ENCODE measurements around the gene BAZ1A.
A peak's percentile ranks its signal among the peaks of the same experiment; 100 is the strongest.
"Not testable (repeated sequence)": the region's sequence is repeated elsewhere in the genome, so short reads cannot be mapped to it uniquely, and the experiment has no call there.

The BAZ1A gene

GRCh38 chr14:34782031-34782430 is 93.1 kb downstream of the BAZ1A start:
- DNase-seq = no peak

GRCh38 chr14:34781242-34781641 is 93.9 kb downstream of the BAZ1A start:
- no peak for DNase-seq

- no peak for DNase-seq
Measured at GRCh38 chr14:34780646-34781045, 94.5 kb downstream of the BAZ1A start.

- DNase-seq = no peak
Measured at GRCh38 chr14:34778744-34779143, 96.4 kb downstream of the BAZ1A start.

- no peak for DNase-seq
Measured at GRCh38 chr14:34776611-34777010, 98.5 kb downstream of the BAZ1A start.

GRCh38 chr14:34775922-34776321 is 99.2 kb downstream of the BAZ1A start:
- DNase-seq = no peak

GRCh38 chr14:34775342-34775741 is 99.8 kb downstream of the BAZ1A start:
- DNase-seq = no peak

- no peak for DNase-seq
Measured at GRCh38 chr14:34770901-34771300, 104.3 kb downstream of the BAZ1A start.

GRCh38 chr14:34766606-34767005 is 108.6 kb downstream of the BAZ1A start:
- DNase-seq = no peak

- DNase-seq = no peak
Measured at GRCh38 chr14:34766060-34766459, 109.1 kb downstream of the BAZ1A start.

- no peak for DNase-seq
Measured at GRCh38 chr14:34755215-34755614, 119.9 kb downstream of the BAZ1A start.

- DNase-seq = no peak
Measured at GRCh38 chr14:34754687-34755086, 120.5 kb downstream of the BAZ1A start.

- no peak for DNase-seq
Measured at GRCh38 chr14:34750670-34751069, 124.5 kb downstream of the BAZ1A start.

- DNase-seq = no peak
Measured at GRCh38 chr14:34750233-34750632, 124.9 kb downstream of the BAZ1A start.

- no peak for DNase-seq
Measured at GRCh38 chr14:34749408-34749807, 125.8 kb downstream of the BAZ1A start.

GRCh38 chr14:34742270-34743115 is 132.7 kb downstream of the BAZ1A start:
- DNase-seq = no peak

GRCh38 chr14:34741840-34742239 is 133.3 kb downstream of the BAZ1A start:
- DNase-seq = no peak

- DNase-seq = not testable (repeated sequence)
Measured at GRCh38 chr14:34740139-34740538, 135.0 kb downstream of the BAZ1A start.

- DNase-seq = not testable (repeated sequence)
Measured at GRCh38 chr14:34737079-34737478, 138.1 kb downstream of the BAZ1A start.

- DNase-seq = no peak
Measured at GRCh38 chr14:34733245-34733644, 141.9 kb downstream of the BAZ1A start.

- no peak for DNase-seq
Measured at GRCh38 chr14:34732802-34733201, 142.4 kb downstream of the BAZ1A start.

- DNase-seq = no peak
Measured at GRCh38 chr14:34723867-34724266, 151.3 kb downstream of the BAZ1A start.

GRCh38 chr14:34722723-34723545 is 152.2 kb downstream of the BAZ1A start:
- peak; percentile 66 for DNase-seq

- DNase-seq = no peak
Measured at GRCh38 chr14:34721129-34721528, 154.0 kb downstream of the BAZ1A start.

All from NCI-H1694 (cell line).